ENCODE data around the gene MCCC2.
"Not testable (repeated sequence)": the region's sequence is repeated elsewhere in the genome, so short reads cannot be mapped to it uniquely, and the experiment has no call there.

The MCCC2 gene

GRCh38 chr5:71663191-71663969, 76.2 kb downstream of the MCCC2 start:
- FAIRE-seq, result no peak

GRCh38 chr5:71664615-71665014, 77.5 kb downstream of the MCCC2 start:
- not testable (repeated sequence) for FAIRE-seq

- FAIRE-seq, result no peak
Measured at GRCh38 chr5:71666321-71666720, 79.2 kb downstream of the MCCC2 start.

- no peak for FAIRE-seq
Measured at GRCh38 chr5:71677977-71678376, 90.8 kb downstream of the MCCC2 start.

GRCh38 chr5:71679714-71680113, 92.6 kb downstream of the MCCC2 start:
- no peak for FAIRE-seq

GRCh38 chr5:71680510-71680909, 93.4 kb downstream of the MCCC2 start:
- FAIRE-seq, result no peak

GRCh38 chr5:71681296-71681695, 94.2 kb downstream of the MCCC2 start:
- no peak for FAIRE-seq

GRCh38 chr5:71684309-71684708, 97.2 kb downstream of the MCCC2 start:
- no peak for FAIRE-seq

GRCh38 chr5:71693828-71694427, 106.8 kb downstream of the MCCC2 start:
- FAIRE-seq, result no peak

- FAIRE-seq, result no peak
Measured at GRCh38 chr5:71695071-71695470, 107.9 kb downstream of the MCCC2 start.

GRCh38 chr5:71695595-71695994, 108.5 kb downstream of the MCCC2 start:
- no peak for FAIRE-seq

GRCh38 chr5:71697967-71698366, 110.8 kb downstream of the MCCC2 start:
- no peak for FAIRE-seq

- no peak for FAIRE-seq
Measured at GRCh38 chr5:71699233-71699632, 112.1 kb downstream of the MCCC2 start.

- no peak for FAIRE-seq
Measured at GRCh38 chr5:71699751-71700150, 112.6 kb downstream of the MCCC2 start.

- no peak for FAIRE-seq
Measured at GRCh38 chr5:71700803-71701202, 113.7 kb downstream of the MCCC2 start.

GRCh38 chr5:71701407-71701806, 114.3 kb downstream of the MCCC2 start:
- FAIRE-seq, result no peak

- no peak for FAIRE-seq
Measured at GRCh38 chr5:71703941-71704340, 116.8 kb downstream of the MCCC2 start.

GRCh38 chr5:71705421-71705820, 118.3 kb downstream of the MCCC2 start:
- FAIRE-seq, result no peak

GRCh38 chr5:71706906-71707305, 119.8 kb downstream of the MCCC2 start:
- FAIRE-seq, result no peak

Measured in colon (tissue), 2 donors.